Stimulated activated CD4-positive, alpha-beta T cell treated with anti-CD3 and anti-CD28 coated beads, Interleukin-15, amount 100 ng/mL, for 48 hours (primary cell): Measurements from ENCODE around the gene ITPA.
A peak's percentile ranks its signal among the peaks of the same experiment; 100 is the strongest.
"Not testable (repeated sequence)": the region's sequence is repeated elsewhere in the genome, so short reads cannot be mapped to it uniquely, and the experiment has no call there.

Source experiments
- DNase-seq, 2 donors: peaks; one replicate each; pipeline ENCODE4 v3.0.0-alpha.2; 2020; ENCODE audit warnings: low read depth in 2 of 2

The ITPA gene

DNA sequence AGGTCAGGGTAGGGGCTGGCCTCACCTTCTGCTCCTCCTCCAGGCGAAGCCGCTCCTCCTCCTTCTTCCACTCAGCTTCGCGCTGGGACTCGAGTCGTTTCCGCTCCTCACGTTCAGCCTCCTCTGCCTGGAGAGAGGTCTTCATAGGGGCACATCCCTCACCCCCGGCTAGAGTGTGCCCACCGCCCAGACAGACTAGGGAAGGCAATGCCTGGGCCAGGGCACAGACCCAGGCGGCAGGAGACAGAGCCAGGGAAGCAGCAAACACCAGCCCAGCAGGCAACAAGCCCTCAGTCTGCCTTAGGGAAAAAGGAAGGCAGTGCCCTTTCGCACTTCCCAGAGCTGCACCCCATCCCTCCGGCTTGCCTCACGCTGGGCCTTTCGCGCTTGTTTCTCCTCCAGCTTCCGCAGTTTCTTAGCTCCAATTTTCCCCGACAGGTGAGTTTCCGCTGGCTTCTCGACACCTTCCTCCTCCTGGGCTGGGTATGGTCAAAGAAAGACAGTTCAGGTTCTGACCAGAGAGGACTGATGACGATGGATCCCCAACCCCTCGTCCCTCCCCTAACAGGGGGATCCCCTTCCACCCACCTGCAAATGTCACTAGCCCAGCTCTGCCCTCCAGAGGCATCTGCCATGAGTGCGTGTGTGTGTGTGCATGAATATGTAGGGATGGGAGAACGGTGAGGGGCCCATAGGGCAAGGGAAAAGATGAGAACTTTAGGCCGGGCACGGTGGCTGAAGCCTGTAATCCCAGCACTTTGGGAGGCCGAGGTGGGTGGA lies 9.1 kb upstream of the ITPA start:
- no peak for DNase-seq

DNA sequence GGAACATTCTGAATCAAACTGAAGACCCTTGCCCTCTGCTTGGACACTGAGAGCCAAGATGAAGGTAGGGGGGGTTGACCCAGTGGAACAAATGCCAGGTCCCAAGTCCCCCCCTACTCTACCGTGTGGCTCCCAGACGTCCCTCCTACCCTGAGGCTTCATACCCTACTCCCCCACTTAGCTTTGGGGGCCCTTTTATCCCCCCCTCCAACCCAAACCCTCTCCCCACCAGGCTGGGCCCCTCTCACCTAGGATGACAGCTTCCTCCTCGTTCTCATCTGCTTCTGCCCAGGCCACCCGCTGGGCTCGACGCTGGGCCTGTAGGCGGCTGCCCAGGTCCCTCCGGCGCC lies 6.4 kb upstream of the ITPA start:
- DNase-seq = no peak

DNA sequence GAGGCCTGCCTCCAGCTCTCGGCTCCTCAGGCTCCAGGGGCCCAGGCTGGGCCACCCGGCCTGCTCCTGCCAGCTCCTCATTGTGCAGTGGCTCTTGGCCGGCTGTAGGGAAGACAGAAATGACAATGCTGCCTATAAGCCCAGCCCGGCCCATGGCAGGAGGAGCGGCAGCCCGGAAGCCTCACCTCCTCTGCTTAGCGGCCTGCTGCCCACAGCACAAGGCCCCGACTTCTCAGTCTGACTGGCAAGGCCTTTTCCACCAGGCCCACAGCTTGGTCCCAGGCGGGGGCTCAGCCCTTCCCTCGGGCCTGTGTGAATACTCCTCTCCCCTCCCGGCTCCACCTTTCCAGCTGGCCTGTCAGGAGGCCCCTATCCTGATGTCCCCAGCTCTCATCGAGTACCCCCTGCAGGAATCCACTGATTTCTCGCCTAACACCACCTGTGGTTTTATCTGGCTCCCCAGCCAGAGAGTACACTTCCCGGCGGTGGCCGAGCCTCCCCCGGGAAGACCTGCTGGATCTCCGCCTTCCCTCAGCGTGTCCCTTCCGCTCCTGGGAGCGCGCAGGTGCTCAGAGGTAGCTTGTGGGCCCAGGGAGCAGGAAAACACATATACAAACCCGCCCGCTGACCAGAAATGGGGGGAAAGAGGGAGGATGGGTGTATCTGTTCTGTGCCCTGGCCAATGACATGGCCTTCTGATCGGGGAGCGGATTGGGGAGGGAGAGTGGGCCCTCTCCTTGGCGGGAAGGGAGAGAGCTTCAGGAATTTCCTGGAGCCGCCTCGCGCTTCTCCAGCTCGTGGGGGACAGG lies 5.8 kb upstream of the ITPA start:
- DNase-seq = no peak

DNA sequence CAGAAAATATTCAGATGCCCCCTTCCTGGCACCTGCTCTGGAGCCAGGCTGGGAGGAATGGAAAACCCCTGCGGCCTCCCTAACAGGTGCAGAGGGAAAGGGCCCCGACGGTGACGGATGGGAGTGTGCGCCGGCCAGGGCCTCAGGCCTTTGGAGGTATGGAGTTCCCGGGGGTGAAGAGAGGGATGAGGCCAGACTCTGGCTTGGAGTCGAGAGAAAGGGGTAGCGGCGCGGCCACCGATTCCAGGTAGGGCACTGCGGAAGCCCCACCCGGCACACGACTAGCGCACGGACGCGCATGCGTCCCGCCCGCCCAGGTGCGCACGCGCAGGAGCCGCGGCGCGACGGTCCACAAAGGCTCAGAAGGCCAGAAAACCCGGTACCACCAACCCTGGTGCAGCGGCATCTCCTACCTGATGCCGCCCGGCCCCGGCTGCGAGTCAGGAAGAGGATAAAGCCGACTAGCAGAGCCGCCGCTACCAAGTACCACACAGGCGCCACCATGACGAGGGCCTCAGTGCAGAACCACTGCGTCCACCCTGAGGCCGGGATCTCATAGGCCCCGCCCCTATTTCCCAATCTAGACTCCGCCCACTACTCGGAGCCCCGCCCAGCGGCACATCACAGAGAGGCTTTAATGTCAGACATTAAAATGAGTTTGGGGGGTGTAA lies 5.0 kb upstream of the ITPA start, which contains the start of gene DDRGK1:
TSS of gene DDRGK1 (minus strand) at position 559 of the 671 bp plus-strand sequence. CDS start at position 504, 55 bp downstream.
- peak; percentile 76 to 89 for DNase-seq

DNA sequence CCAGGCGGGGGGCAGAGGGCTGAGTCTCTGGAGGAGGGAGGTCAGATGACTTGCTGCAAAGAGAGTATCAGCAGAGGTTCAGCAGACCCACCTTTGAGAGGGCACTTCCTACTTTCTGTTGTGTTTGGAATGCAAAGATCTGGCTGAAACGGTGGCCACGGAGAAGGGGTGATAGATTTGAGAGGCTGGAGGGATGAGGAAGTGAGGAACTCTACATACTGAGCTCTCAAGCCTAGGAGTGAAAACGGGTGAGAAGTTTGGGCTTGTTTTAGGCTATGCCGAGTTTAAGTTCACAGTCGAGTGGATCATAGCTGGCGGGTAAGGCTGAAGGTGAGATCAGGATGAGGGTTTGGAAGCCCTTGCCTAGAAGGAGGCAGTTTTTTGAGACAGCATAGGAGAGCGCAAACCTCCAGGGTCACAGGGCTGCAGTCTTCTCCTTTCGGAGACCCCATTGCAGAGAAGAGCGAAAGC lies 477 bp upstream of the ITPA start:
- DNase-seq = no peak

DNA sequence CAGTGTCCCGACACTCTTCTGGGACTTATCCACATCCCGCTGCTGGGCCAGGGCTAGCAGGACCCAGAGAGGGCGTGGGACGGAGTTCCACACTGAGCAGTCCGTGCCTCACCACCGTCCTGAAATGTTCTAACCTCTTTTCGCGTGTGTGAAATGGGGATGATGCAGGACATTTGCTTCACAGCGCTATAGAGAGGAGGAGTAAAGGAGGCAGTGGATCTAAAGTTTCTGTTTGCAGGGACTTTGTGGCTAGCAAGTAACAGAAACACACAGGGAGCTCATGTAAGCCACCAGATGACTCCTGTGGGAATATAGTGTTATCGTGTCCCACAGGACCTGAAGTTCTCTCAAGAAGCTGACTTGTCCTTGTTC lies 634 bp downstream of the ITPA start:
- no peak for DNase-seq

DNA sequence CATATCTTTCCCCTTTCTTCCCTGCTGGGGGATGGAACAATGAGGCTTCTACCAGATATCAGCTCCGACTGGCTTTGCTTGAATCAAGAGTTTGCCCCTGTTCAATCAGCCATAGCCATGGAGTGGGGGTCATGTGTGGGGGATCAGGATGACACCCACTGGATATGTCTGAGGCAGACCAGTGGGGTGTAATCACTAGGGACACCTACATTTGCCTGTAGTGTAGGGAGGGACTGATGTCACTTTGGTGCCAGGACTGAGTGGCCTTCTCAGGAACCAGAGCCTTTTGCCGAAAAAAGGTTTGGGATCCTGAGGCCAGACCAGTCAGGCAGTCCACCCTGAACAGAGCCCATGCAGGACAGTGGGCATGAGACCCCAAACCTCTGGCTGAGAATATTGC lies 1.0 kb downstream of the ITPA start:
- DNase-seq = no peak

DNA sequence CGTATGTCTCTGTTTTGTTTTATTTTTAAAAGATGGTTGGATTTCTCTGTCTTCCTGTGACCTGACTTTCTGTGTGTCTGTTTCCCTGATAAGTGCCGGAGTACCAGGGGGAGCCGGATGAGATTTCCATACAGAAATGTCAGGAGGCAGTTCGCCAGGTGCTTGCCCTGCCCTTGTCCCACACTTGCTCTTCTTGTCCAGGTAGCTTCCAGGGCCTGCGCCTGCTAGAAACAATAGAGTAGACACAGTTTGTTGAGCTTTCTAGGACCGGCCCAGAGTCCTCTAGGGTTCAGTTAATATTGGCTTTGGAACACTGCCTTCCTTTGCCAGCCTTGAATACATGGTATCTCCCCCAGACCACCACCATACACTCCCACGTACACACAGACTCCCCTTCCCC lies 3.9 kb downstream of the ITPA start:
- DNase-seq = no peak

DNA sequence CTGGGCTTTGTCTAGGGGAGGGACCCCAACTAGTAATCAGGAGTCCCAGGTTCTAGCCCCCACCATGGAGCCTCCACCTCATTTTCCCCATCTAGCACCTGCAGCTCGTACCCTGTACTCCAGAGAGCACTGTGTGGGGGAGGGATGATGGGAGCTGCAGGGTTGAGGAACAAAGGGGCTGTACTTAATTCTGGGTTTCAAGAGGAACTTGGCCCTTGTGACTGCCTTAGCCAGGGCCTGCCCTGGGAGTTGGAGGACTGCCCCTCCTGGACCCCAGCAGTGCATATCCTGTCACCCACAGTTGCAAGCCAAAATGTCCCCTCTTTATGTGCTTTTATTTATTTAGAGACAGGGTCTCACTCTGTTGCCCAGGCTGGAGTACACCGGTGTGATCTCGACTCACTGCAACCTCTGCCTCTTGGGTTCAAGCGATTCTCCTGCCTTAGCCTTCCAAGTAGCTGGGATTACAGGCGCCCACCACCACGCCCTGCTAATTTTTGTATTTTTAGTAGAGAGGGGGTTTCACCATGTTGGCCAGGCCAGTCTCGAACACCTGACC lies 6.1 kb downstream of the ITPA start:
- DNase-seq = not testable (repeated sequence)

DNA sequence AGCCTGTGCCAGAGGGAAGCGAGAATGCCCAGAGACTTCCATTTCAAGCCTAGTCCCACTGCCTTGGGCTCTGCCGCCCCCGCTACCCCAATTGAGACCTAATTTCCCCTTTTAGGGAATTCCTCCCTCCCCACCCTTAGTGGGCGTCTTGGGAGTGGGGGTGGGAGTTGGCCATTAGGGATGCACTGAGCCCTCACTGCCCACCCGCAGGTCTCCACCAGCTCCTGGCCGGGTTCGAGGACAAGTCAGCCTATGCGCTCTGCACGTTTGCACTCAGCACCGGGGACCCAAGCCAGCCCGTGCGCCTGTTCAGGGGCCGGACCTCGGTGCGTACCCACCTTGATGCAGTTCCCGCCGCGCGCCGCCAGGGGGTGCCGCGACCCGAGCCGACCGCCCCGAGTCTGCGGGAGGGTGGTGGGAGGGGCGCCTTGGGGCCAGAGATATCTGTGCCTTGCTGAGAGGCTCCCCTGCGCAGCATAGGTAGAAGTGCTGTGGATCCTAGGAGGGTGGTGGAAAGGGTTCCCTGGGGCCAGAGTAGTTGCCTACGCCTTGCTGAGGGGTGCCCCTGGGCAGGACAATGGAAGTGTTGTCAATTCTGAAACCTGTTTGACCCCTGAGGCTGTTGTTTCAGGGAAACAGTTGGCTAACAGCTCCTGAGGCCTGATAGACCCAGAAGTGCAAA lies 9.2 kb downstream of the ITPA start:
- DNase-seq = peak; percentile 54 to 72

DNA sequence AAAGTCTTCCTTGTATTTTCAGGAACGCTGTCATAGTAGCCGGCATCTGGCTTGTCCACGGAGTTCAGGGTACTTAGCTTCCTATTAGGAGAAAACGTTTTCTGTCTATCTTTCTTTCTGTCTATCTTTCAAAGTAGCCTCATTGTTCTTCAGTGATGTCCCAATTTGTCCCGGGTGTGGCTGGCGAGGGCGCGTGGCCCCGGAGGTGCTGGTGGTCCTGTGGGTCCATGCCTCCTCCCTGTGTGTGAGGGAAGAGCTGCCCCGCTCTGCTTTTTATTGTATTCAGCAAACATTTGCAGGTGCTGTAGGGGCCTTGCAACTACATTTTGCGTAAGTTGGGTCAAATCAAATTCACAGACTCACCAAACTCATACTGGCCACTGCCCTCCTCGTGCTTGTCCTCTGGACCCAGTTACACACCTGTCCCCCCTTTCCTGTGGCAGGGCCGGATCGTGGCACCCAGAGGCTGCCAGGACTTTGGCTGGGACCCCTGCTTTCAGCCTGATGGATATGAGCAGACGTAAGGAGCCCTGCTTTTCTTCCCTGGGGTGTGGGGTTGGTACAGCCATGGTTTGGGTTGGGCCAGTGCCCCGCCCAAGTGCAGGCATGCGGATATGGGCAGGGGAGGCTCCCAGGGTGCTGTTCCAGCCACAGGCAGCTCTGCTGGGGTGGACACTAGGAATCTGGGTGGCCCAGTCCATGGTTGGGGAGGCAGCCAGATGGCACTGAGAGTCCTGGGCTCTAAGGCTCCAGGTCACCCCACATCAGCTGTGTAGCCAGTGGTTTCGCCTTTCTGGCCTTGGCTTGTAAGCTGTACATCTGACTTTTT lies 12.3 kb downstream of the ITPA start:
- no peak for DNase-seq

DNA sequence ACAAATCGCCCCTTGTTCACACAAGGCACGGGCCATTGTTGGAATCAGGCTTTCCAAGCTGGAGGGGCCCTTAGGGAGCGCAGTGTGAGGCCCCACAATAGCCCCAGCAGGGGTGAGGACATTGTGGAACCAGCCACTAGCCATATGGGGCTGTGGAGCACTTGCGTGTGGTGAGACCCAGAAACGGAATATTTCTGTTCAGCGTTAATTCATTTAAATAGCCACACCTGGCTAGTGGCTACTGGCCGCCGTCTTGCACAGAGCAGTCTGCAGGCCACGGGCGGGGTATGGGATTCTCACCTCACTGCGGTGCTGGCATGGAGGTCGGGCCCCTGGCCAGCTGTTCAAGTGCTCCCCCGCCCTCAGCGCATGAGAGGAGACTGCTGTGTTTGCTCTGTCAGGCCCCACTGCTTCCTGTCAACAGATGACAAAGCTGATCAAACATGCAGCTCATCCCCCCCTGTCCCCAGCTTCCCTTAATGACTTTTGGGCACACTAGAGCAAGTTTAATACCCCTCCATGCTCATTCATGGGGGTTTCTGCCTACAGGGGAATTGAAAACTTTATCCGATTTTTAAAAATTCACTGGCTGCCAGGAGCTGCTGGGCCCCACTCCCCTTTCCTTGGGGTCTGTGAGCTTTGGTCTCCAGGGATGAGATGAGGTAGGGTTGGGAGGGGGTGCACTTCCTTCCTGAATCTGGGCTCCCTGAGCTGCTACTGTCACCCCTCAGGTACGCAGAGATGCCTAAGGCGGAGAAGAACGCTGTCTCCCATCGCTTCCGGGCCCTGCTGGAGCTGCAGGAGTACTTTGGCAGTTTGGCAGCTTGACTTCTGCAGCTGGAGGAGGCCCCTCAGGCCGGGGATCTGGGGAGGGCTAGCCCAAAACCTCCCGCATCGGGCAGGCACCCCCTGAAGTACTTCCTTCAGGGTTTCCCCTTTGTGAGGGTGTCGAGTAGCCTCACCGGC lies 13.6 kb downstream of the ITPA start:
- DNase-seq = no peak

DNA sequence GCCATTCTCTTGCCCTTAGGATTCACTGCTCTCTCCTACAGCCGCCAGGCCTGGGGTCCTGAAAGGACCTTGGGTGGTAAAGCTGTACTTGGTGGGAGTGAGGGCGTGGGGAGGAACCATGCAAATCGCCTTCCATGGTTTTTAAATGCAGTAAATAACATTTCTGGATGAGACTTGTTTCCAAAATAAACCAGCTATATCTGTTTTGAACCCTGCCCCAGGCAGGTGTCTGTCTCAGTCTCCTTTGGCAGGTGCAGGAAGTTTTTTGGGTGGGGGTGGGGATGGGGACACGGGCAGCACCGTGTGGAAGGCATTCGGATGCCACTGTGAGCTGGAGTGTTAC lies 14.3 kb downstream of the ITPA start:
- DNase-seq = no peak

DNA sequence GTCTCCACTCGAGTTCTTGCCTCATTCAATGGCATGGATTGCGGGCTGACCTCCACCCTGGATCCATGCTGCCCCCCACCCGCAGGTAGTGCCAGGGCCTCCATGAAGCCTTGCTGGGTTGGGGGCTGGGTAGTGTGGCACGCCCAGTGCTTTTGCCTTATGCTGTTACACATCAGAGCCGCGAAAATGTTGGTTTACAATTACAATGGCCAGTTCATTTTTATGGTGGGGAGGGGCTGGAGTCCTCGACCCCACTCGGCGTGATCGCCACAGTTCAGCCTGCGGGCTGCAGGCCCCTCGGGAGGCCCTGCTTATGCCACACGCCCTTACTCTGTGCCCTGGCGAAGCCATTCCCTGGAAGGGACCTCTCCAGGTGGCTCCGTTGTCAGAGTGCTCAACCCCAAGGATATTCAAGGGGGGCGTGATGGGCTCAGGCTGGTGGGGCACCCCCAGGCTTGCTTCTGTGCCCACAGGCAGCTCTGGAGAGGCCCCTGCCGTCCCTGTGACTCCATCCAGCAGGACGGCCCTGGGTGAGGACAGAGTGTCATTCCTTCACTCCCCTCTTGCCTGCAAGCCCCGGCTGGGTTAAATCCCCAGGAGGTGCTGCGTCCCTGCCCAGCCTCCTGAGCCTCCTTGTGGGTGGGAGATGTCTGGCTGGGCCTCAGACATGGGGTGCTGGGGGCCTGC lies 14.8 kb downstream of the ITPA start:
- no peak for DNase-seq

DNA sequence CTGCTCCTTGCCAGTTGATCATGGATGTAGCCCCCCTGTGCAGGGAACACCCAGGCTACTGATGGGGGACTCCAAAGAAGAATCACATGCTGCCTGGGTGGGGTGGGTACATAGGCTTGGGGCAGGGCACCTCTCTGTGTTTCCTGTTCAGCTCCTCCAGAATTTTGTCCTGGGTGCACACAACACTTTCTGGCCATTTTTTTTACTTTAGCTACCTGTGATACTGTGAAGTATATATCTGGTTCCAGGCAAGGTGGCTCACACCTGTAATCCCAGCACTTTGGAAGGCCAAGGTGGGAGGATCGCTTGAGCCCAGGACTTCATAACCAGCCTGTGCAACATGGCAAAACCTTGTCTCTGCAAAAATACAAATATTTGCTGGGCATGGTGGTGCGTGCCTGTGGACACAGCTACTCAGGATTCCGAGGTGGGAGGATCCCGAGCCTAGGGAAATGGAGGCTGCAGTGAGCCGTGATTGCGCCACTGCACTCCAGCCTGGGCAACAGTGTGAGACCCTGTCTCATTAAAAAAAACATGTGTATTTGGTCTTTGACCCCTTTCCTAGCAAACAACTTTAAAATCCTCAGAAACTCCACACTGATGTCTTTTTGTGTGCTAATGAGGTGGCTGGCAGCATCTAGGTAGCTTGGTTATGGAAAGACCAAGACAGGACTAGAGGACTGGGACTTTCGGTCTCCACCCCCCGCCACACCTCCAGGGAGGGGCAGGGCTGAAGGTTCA lies 15.6 kb downstream of the ITPA start:
- no peak for DNase-seq

DNA sequence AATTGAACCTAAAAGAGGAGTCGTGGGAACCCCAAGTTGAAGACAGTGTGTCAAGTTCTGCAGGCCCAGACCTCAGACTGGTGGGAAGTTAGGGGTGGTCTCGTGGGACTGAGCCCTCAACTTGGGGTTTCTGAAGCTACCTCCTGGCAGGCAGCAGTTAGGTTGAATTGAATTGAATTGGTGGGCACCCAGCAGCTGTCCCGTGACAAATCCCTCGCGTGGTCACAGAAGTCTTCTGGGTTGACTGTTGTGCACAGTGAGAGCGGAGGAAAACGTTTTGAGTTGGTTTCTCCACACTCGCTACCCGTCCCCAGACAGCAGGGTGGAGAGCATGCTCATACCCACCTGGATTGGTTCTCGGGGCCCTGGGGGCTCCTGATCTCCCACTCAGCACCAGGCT lies 16.8 kb downstream of the ITPA start:
- no peak for DNase-seq

DNA sequence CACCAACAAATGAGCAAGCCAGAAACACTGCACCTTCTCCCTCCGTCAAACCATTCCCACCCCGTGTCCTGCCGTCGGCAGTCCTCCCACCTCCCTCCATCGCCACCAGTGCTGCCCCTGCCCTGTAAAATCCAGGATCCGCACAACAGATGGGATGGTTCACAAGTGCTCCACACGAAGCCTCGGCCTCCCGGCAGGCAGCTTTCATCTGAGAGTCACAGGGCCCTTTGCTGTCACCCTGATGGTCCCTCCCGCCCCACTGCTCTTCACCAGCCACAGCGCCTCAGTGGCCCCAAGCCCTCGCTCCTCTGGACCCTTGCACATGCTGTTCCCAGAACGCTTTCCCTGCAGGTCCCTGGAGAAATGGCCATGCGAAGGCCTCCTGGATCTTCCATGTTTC lies 17.6 kb downstream of the ITPA start:
- no peak for DNase-seq

DNA sequence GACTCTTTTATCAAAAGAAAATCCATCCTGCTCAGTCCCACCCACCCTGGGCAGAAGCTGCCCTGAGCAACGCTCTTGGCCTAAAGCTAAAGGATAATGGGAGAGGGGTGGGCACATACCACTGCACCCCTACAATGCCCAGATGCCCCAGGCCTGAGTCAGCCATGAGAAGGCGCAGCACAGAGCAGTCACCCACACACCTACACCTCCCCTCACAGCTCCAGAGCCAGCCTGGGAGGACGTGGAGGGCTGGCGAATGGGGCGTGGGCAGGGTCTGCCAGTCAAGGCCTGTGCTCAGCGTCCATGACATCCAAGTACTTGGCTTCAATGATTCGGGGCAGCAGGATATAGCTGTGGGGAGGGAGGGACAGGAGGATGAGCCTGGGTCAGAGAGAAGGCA lies 18.2 kb downstream of the ITPA start:
- no peak for DNase-seq
